HT-29 (cell line): ENCODE results near the gene IL10RA. TPM values are rescaled to one million over a fixed set of nuclear protein-coding genes. Genes with fewer than 3 reads are reported as not detected.

ENCODE experiments used
- DNase-seq: peaks from one replicate; pipeline ENCODE4 v3.0.0-alpha.2; 2015; ENCODE audit warnings: low spot score
- total RNA-seq: library from RNA; depleted of rRNA; stranded (reverse); fragments of >200 nt; shearing (Covaris generic); gene quantifications from 2 replicates; pipeline ENCODE4 v1.2.3, GENCODE V29; 2014

IL10RA gene
- total RNA-seq, 1 experiment from 2014 or later = not detected

DNA sequence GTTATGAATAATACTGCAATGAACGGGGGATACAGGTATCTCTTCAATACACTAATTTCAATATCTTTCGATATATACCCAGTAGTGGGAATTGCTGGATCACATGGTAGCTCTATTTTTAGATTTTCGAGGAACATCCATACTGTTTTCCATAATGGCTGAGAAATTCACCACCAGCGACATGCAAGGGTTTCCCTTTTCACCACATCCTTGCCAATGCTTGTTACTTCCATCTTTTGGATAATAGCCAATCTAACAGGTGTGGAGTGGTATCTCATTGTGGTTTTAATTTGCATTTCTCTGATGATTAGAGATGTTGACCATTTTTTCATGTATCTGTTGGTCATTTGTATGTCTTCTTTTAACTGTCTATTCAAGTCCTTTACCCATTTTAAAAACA lies 5.9 kb downstream of the IL10RA start:
- no peak for DNase-seq

DNA sequence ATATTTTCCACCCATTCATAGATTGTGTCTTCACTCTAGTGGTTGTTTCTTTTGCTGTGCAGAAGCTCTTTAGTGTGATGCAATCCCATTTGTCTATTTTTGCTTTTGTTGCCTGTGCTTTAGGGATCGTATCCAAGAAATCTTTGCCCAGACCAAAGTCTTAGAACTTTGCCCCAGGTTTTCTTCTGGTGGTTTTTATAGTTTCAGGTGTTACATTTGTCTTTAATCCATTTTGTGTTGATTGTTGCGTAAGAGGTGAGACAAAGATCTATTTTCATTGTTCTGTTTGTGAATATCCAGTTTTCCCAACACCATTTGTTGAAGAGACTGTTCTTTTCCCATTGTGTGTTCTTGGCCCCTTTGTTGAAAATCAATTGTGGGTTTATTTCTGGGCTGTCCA lies 6.4 kb downstream of the IL10RA start:
- DNase-seq = no peak

- DNase-seq = no peak
These were observed 8.0 kb downstream of the IL10RA start for GRCh38 chr11:117993988-117994745.

- DNase-seq = no peak
These were observed 9.3 kb downstream of the IL10RA start for GRCh38 chr11:117995472-117995871.

DNA sequence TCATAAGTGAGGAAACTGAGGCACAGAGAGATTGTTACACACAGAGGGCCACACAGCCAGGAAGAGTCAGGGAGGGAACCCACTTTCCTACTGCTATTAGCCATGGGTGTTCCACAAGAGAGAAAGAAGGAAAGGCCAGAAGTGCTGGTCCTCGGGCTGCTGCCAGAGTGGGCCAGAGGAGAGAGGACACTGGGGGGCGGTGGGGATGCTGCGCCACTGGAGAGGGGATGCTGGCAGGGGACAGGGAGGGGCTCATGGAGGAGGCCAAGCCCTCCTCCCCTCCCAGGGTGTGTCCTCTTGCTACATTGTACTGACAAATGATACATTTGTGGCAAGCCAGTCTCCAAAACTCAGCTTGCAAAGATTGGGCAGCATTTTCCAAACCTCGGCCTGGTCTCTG lies 9.9 kb downstream of the IL10RA start:
- no peak for DNase-seq

- DNase-seq = no peak
These were observed 11.2 kb downstream of the IL10RA start for GRCh38 chr11:117997406-117997805.

DNA sequence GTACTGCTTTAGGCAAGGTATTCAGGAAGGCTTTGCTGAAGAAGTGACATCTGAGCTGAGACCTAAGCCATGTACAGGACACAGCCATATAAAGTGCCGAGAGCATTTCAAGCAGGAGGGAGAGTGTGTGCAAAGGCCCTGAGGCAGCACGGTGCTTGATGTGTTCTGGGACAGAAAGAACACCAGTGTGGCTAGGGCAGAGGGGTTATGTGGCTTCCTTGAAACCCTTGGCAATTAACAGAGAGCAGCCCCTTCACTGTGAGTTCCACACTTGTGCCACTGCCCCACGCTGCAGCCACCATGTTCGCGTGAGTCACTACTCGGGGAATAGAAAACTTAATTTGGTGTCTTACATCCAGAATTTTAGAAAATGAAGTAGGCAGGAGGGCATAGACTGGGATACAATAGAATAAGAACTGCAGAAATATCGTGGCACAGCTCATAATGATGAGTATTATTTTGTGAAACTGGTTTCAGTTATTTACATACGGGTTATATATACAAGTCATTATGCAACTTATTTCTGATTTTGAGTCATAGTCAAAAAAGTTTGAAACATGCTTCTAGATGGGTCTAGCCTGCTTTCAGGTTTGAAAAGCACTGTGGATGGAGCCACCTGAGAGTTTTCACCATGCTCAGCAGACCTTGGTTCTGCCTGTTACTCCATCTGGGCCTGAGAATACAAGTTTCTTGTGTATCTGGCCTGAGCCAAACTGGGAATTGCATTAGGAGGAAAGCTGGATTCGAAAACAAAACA lies 11.8 kb downstream of the IL10RA start:
- no peak for DNase-seq

DNA sequence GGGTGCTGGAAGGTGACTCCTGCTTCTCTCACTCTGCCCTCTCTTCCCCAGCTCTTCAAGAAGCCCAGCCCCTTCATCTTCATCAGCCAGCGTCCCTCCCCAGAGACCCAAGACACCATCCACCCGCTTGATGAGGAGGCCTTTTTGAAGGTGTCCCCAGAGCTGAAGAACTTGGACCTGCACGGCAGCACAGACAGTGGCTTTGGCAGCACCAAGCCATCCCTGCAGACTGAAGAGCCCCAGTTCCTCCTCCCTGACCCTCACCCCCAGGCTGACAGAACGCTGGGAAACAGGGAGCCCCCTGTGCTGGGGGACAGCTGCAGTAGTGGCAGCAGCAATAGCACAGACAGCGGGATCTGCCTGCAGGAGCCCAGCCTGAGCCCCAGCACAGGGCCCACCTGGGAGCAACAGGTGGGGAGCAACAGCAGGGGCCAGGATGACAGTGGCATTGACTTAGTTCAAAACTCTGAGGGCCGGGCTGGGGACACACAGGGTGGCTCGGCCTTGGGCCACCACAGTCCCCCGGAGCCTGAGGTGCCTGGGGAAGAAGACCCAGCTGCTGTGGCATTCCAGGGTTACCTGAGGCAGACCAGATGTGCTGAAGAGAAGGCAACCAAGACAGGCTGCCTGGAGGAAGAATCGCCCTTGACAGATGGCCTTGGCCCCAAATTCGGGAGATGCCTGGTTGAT lies 12.6 kb downstream of the IL10RA start:
- DNase-seq = no peak

DNA sequence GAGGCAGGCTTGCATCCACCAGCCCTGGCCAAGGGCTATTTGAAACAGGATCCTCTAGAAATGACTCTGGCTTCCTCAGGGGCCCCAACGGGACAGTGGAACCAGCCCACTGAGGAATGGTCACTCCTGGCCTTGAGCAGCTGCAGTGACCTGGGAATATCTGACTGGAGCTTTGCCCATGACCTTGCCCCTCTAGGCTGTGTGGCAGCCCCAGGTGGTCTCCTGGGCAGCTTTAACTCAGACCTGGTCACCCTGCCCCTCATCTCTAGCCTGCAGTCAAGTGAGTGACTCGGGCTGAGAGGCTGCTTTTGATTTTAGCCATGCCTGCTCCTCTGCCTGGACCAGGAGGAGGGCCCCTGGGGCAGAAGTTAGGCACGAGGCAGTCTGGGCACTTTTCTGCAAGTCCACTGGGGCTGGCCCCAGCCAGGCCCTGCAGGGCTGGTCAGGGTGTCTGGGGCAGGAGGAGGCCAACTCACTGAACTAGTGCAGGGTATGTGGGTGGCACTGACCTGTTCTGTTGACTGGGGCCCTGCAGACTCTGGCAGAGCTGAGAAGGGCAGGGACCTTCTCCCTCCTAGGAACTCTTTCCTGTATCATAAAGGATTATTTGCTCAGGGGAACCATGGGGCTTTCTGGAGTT lies 13.3 kb downstream of the IL10RA start:
- DNase-seq = no peak

GRCh38 chr11:118000067-118000849 lies 14.1 kb downstream of the IL10RA start:
- no peak for DNase-seq

- no peak for DNase-seq
These were observed 14.6 kb downstream of the IL10RA start for GRCh38 chr11:118000850-118001228.

DNA sequence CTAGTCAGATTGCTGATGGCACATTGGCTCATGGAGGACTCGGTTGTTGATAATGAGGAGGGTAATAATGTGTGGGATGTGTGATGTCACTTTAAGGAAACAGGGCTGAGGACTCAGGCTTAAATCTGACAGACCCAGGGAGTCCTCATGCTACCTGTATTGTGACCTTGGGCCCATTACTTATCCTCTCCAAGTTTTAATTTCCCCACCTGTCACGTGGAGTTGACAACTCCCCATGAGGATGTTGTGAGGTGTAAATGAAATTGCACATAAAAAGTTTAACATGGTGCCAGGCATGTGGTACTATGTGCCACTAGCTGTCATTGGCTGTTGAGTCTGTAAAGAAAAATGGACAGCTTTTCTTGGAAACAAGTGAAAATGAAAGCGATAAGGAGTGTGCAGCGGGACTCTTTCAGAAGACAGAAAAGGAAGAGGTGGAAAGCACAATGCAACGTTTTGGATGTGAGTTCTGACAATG lies 15.3 kb downstream of the IL10RA start:
- DNase-seq = no peak

DNA sequence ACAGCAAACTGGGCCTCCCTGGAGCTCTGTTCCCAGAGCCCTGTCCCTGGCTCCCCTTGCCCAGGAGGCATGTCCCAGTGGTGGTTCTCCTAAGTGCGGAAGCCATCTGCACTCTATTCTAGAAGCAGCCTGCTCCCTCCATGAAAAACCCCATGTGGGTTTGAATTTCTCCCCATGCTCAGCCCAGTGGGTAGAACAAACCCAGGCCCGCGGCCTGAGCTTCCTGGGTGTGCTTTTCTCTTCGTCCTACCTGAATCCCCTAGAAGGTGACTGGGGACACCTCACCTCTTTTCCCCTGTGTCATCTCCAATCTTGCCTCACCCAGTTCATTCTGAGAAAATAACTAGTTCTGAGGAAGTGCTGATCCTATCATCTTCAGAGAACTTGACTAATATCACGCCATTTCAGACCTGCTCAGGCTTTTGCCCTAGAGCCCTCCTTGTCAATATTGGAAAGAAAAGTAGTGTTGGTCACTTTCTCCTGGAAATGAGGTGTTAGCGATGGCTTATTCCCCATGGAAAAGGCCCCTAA lies 15.9 kb downstream of the IL10RA start:
- DNase-seq = no peak

DNA sequence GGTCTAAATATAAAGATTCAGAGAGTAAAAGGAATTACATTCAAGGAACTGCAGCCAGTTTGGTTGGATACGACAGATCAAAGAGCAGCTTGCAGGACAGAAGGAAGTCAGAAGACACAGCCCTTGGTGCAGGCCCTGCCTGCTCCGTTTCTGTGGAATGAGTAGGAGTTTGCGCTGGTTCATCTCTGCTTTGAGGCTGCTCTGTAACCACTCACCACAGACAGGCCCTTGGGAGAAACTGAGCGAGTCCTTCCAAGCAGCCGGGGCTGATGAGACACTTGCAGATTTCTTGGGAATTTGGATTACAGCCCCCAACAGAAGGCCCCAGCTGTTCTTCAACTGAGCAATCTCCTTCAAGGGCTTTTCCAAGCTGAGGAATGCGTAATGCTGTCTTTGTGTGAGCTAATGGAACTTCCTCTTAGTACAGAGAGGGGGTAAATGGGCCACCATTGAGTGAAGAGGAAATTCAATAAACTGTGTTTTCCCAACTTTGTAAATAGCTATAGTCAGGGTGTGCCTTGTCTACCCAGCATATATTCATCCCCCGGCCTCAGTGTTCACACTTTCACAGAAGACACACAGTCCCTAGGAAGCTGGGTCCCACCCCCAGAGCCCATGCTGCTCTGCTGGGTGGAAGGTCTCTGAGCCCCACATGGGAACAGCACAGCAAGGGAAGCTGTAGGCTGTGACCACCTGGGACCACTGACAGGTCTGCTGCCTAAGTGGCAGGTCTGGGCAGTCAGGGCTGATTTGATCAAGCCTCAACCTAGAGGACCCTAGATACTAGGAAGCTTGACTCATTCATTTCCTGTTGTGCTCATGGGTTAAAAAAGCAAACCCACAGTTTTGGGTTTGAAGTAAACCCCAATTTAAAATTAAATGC lies 16.6 kb downstream of the IL10RA start:
- DNase-seq = no peak

DNA sequence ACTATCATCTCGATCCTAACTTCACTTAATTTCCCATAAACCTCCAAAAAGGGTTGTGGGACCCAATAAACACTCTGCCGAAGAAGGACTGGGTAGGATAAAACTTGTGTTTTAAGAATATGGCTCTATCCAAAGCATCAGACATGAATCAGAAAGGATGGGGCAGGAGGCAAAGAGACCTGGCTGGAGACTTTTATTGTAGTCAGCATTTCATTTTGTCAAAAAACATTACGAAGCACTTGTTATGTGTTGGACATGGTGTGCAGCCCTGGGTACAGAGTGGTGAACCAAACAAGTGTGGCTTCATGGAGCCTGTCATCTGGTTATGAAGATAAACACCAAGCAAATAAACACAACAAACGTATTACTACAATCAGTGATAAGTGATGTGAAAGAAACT lies 17.3 kb downstream of the IL10RA start:
- no peak for DNase-seq

- no peak for DNase-seq
These were observed 18.5 kb downstream of the IL10RA start for GRCh38 chr11:118004543-118005223.

DNA sequence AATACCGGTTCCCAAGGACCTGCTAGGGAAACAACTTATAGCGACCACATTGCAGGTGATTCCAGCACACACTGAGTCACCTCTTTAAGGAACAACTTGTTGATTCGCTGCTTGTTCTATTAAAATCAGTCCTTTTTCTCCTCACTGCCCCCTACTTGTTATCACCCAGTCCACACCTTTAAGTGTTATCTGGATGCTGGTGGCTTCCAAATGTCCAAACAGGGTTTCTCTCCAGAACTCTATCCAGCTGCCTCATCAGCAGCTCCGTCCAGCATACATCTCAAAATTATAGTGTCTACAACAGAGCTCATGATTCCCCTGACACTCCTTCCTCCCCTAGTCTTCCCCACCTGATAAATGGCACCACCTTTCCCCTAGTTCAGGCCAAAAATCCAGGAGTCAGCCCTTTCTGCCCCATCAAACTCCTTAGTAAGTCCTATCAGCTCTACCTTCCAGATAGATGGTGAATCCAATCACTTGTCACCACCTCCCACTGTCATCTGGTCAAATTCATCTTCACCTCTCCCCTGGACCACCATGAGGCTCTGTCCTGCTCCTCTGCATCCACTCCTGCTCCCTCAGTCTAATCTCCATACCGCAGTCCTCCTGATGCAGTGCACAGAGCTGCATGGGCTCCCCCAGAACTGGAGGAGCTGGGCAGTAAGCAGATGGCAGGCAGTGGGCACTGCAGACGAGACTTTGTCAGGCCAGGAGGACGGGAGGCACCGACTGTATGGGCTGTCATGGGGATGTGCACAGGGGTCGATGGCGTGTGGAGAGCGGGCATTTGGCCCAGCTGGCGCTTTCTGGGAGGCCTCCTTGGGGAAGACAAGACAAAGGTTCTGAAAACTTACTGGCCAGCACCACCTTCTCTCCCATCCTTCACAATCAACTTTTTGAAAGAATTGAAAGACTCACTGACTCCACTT lies 19.3 kb downstream of the IL10RA start:
- no peak for DNase-seq

DNA sequence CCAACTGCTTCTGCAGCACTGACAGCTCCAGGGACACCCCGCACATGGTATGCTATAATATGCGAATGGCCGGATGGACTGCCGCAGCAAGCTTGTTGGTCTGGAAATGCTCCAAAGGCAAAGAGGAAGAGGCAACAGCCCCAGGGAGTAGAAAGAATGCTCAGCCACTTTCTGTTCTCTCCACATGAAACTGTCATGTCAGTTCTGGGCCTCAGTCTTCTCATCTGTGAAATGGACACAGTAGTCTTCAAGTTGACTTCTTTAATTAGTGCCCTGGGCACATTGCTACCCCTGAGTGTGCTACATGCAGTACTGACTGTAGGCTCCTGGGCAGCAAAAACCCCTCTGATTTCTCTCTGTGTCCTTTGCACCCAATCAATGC lies 19.9 kb downstream of the IL10RA start:
- no peak for DNase-seq
